Measurements from ENCODE around the gene TOPBP1.

TOPBP1 gene

DNA sequence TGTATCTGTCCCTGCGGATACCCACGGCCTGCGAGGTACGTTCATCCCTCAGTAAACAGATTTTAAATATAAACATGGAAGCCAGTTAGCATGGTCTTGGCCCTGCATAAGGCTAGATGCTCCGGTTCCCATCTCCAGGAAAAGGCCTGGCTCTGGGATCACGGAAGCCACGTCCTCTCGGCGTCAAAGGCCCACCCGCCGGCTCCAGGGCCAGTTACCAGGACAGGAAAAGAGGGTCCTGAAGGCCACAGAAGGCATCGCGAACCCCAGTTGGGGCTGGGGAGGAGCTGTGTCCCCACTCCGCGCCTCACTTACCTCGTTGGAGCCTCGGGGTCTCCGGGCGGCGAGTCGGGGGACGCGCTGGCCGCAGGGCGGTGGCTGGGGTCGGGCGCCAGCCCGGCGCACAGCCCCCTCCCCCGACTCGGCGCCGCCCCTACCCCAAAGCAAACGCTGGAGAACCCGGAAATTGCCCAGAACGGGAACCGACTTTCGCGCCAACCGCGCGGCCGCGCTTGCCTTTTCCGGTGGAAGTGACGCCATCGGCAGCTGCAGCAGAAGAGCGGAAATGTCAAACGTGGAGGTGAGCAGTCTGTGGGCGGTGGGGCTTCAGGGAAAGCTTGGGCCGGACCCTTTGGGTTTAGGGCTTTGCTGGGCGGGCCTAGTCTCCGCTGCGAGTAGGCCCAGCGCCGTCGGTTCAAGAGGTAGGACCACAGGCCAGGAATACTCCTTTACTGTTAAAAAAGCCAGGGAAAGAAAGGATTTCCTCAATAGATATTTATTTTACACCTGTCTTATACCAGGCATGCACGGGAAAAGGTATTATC is at the start of gene TOPBP1:
TSS of gene TOPBP1 (minus strand) at position 488 of the 824 bp plus-strand sequence. CDS start 814 bp downstream, outside the sequence.
- Histone ChIP-seq H3K9me3 (ENCODE audit: insufficient read depth, low read depth, low read length) (no peaks in the 10 kb centered on the region), H3K4me1 (ENCODE audit: insufficient read depth, low read length) (no peaks in the 10 kb centered on the region), H3K27me3 (ENCODE audit: insufficient read depth, low read length) (no peaks in the 10 kb centered on the region), H3K27ac (ENCODE audit: low read length) (peak within 1 kb of the TSS; percentile 44), H3K36me3 (ENCODE audit: insufficient read depth, low read depth, low read length) (peaks cover 34% of the 10 kb centered on the region), H3K4me3 (ENCODE audit: low read length) (peak within 1 kb of the TSS; percentile 98), H3K9ac (ENCODE audit: low read depth, low read length) (peak within 1 kb of the TSS; percentile 95)

DNA sequence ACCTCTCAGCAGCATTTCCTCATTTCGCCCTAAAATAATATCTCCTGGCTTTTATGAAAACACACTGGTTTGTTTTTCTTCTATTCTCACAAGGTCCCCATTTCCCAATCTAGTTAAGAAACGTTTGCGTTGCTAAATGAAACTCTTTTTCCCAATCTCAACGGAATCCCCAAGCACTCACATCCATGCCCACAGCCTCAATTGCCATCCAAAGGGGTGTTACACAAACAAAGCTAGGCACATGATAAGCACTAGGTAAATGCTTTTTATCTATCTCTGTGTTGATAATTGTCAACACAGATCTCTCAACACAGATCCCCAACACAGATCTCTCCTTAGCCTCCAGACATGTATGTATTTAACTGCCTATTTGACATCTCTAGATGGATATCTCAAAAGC is 49.3 kb upstream of the TOPBP1 start:
- Histone ChIP-seq H3K4me3 (ENCODE audit: low read length) (no peak overlapping the region), H3K4me1 (ENCODE audit: insufficient read depth, low read length) (no peaks in the 10 kb centered on the region), H3K9ac (ENCODE audit: low read depth, low read length) (no peak overlapping the region), H3K27ac (ENCODE audit: low read length) (no peak overlapping the region), H3K36me3 (ENCODE audit: insufficient read depth, low read depth, low read length) (no peaks in the 10 kb centered on the region), H3K9me3 (ENCODE audit: insufficient read depth, low read depth, low read length) (no peaks in the 10 kb centered on the region), H3K27me3 (ENCODE audit: insufficient read depth, low read length) (peaks cover 30% of the 10 kb centered on the region)

DNA sequence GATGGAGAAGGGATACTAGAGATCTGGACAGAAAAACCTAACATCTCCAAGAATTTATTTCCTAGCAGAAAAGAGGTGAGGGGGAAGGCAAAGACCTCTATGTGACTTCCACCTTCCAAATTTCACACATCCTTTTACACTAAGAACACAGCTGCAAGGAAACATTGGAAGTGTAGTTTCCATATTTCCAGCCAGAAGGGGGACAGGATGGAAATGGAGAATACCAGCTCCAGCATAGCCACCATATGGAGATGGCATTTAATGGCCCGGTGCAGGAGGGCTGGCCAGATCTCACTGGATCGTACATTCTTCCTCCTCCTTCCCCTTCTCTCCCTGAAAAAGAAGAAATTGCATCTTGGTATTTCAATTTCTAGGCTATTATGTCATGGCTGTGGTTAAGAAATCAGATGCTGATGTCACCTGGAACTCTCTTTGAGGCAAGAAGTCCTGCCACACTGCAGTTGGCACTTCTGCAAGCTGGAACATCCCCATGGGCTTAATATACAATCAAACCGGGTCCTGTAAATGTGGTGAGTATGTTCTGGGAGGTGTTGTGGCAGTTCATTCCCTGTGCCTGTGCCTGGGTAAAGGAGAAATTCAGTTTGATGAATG is 47.5 kb upstream of the TOPBP1 start:
- Histone ChIP-seq H3K36me3 (ENCODE audit: insufficient read depth, low read depth, low read length) (no peaks in the 10 kb centered on the region), H3K27me3 (ENCODE audit: insufficient read depth, low read length) (peaks cover 30% of the 10 kb centered on the region), H3K4me3 (ENCODE audit: low read length) (no peak overlapping the region), H3K27ac (ENCODE audit: low read length) (no peak overlapping the region), H3K4me1 (ENCODE audit: insufficient read depth, low read length) (no peaks in the 10 kb centered on the region), H3K9ac (ENCODE audit: low read depth, low read length) (no peak overlapping the region), H3K9me3 (ENCODE audit: insufficient read depth, low read depth, low read length) (no peaks in the 10 kb centered on the region)

DNA sequence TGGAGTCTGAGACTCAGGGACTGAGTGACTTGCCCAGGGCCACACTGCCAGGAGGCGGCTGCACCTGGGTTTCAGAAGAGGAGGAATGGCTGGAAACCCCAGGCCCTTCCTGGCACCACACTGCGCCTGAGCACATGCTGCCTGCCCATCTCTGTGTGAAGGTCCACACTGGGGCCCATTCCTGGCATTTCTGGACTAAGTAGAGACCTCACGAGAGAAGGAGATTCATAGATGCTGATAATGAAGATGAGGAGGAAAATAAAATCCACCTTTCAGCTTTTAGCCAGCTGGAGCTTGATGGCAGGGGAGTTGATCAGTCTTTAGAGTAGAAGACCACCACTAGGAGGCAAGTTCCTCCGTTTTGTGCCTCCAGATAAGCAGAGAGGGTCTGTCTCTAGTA is 44.3 kb upstream of the TOPBP1 start:
- H3K4me1 ChIP-seq (ENCODE audit: insufficient read depth, low read length) = no peaks in the 10 kb centered on the region
- H3K36me3 ChIP-seq (ENCODE audit: insufficient read depth, low read depth, low read length) = no peaks in the 10 kb centered on the region
- H3K4me3 ChIP-seq (ENCODE audit: low read length) = no peak overlapping the region
- peaks cover 25% of the 10 kb centered on the region for H3K27me3 ChIP-seq (ENCODE audit: insufficient read depth, low read length)
- H3K27ac ChIP-seq (ENCODE audit: low read length) = no peak overlapping the region
- H3K9ac ChIP-seq (ENCODE audit: low read depth, low read length) = no peak overlapping the region
- H3K9me3 ChIP-seq (ENCODE audit: insufficient read depth, low read depth, low read length) = no peaks in the 10 kb centered on the region

DNA sequence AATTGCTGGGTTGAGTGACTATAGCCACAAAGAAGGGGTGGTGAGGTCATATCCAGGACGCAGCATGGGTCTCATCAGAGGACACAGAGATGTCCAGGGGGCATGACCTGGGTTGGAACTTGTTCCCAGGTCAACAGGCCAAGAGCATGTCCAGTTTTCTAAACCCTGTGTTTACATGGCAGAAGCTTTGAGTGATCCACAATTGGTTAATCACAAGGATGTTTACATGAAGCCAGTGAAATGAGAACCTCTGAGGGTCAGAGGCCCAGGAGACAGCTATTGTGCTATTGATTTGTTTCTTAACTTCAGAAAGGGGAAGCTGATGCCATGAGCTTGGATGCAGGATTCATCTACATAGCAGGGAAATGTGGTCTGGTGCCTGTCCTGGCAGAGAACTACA is 42.2 kb upstream of the TOPBP1 start:
- Histone ChIP-seq H3K27ac (ENCODE audit: low read length) (no peak overlapping the region), H3K36me3 (ENCODE audit: insufficient read depth, low read depth, low read length) (no peaks in the 10 kb centered on the region), H3K4me3 (ENCODE audit: low read length) (no peak overlapping the region)

DNA sequence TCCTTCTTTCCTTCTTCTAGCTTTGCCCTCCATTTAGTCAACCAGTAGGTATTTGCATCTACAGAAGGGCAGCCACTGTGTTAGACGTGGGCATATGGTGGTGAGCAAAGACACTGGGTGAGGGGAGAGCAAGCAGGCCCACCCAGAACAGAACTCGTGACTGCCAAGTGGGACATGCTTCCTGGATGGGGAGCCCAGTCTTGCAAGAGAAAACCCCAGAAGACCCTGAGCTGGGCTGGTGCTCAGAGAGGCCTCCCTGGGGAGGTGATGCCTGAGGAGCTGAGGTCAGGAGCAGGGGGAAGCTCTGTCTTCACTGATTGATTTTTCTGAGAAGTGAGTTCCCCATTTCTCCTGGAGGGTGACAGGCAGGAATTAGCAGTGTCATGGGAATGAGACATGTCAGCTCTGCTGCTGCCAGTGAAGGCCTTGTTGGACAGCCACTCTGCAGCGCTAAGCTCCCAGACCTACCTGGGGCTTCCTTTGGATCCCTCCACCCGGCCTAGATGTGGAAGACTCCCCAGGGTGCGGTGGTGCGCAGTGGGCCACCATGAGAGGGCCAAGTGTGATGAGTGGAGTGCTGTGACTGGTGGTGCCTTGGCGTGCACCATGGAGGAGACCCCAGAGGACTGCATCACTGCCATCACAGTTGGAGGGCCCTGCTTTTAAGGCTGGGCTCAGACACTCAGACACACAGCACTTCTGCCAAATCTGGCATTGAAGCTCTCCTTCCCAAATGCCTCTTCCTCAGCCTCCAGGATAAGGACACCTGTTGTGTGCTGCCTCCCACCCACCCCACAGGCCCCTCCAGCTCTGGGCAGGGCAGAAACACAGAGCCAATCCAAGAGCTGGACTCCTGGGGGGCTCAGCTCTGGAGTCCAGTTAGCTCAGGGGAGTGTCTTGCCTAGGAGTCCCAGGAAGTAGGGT is 40.0 kb upstream of the TOPBP1 start:
- no peaks in the 10 kb centered on the region for H3K4me1 ChIP-seq (ENCODE audit: insufficient read depth, low read length)
- no peaks in the 10 kb centered on the region for H3K9me3 ChIP-seq (ENCODE audit: insufficient read depth, low read depth, low read length)
- no peak overlapping the region for H3K9ac ChIP-seq (ENCODE audit: low read depth, low read length)
- no peak overlapping the region for H3K4me3 ChIP-seq (ENCODE audit: low read length)
- H3K27me3 ChIP-seq (ENCODE audit: insufficient read depth, low read length) = 0 out of 2 replicates have a peak, but pooled peaks cover 2% of the 10 kb centered on the region
- H3K27ac ChIP-seq (ENCODE audit: low read length) = no peak overlapping the region
- H3K36me3 ChIP-seq (ENCODE audit: insufficient read depth, low read depth, low read length) = no peaks in the 10 kb centered on the region

More for the DNA sequence above, 42.2 kb upstream of the TOPBP1 start:
- H3K4me1 ChIP-seq (ENCODE audit: insufficient read depth, low read length) = no peaks in the 10 kb centered on the region
- H3K9me3 ChIP-seq (ENCODE audit: insufficient read depth, low read depth, low read length) = no peaks in the 10 kb centered on the region
- H3K9ac ChIP-seq (ENCODE audit: low read depth, low read length) = no peak overlapping the region
- peaks cover 11% of the 10 kb centered on the region for H3K27me3 ChIP-seq (ENCODE audit: insufficient read depth, low read length)

DNA sequence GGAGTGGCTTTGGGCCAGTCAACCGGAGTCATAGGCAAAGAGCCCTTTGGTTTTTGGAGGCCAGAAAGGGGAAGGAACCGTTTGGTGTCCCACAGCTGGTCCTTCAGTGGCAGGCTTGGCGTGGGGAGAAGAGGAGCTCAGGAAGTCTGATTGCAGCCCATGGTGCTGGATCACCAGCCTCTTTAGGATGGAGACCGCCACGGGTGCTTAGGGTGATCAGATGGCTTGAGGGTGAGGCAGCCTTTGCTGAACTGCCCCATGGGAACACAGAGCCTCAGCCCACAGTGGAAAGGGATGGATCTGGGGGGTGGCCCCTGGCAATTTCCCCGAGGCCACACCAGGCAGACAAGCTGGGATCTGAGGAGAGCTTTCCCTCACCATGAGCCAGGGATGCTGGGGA is 38.6 kb upstream of the TOPBP1 start:
- H3K4me3 ChIP-seq (ENCODE audit: low read length) = no peak overlapping the region
- H3K36me3 ChIP-seq (ENCODE audit: insufficient read depth, low read depth, low read length) = no peaks in the 10 kb centered on the region
- H3K9ac ChIP-seq (ENCODE audit: low read depth, low read length) = no peak overlapping the region
- no peak overlapping the region for H3K27ac ChIP-seq (ENCODE audit: low read length)
- no peaks in the 10 kb centered on the region for H3K4me1 ChIP-seq (ENCODE audit: insufficient read depth, low read length)
- no peaks in the 10 kb centered on the region for H3K9me3 ChIP-seq (ENCODE audit: insufficient read depth, low read depth, low read length)
- no peaks in the 10 kb centered on the region for H3K27me3 ChIP-seq (ENCODE audit: insufficient read depth, low read length)

DNA sequence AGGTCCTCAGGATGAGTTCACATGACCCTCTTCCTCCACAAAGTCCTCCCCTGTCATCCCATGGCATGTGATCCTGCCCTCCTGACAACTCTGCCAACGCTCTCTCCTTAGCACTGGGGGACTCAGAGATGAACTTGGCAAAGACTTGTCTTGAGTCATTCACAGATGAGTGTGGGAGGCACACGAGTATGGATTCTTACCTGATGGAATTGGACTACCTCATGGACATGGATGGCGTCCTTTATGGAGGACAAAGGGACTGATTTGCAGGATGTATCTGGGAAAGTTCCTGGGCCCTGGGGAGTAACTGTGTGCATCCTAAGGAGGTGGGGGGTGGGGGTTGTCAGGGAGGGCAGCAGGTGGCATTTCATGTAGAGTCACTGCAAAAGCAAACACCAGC is 38.2 kb upstream of the TOPBP1 start:
- H3K9ac ChIP-seq (ENCODE audit: low read depth, low read length) = no peak overlapping the region
- H3K27ac ChIP-seq (ENCODE audit: low read length) = no peak overlapping the region
- H3K27me3 ChIP-seq (ENCODE audit: insufficient read depth, low read length) = no peaks in the 10 kb centered on the region
- H3K4me1 ChIP-seq (ENCODE audit: insufficient read depth, low read length) = no peaks in the 10 kb centered on the region
- H3K4me3 ChIP-seq (ENCODE audit: low read length) = no peak overlapping the region
- H3K36me3 ChIP-seq (ENCODE audit: insufficient read depth, low read depth, low read length) = no peaks in the 10 kb centered on the region
- H3K9me3 ChIP-seq (ENCODE audit: insufficient read depth, low read depth, low read length) = no peaks in the 10 kb centered on the region

DNA sequence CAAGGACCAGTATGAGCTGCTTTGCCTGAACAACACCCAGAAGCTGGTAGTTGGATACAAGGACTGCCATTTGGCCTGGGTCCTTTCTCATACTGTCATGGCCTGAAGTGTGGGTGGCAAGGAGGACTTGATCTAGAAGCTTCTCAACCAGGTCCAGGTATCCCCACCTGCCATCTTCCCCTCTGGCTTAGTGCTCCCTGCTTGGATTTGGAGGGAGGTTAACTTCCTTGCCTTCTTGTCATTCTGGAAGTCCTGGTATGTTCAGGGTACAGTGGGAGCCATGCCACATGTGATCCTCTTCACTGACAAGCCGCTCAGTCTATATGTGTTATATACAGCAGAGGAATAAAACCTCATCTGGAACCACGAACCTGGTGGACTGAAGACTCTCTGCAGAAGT is 37.7 kb upstream of the TOPBP1 start:
- H3K4me1 ChIP-seq (ENCODE audit: insufficient read depth, low read length) = no peaks in the 10 kb centered on the region
- H3K9ac ChIP-seq (ENCODE audit: low read depth, low read length) = no peak overlapping the region
- no peak overlapping the region for H3K27ac ChIP-seq (ENCODE audit: low read length)
- H3K36me3 ChIP-seq (ENCODE audit: insufficient read depth, low read depth, low read length) = no peaks in the 10 kb centered on the region
- H3K27me3 ChIP-seq (ENCODE audit: insufficient read depth, low read length) = no peaks in the 10 kb centered on the region
- H3K9me3 ChIP-seq (ENCODE audit: insufficient read depth, low read depth, low read length) = no peaks in the 10 kb centered on the region
- no peak overlapping the region for H3K4me3 ChIP-seq (ENCODE audit: low read length)

DNA sequence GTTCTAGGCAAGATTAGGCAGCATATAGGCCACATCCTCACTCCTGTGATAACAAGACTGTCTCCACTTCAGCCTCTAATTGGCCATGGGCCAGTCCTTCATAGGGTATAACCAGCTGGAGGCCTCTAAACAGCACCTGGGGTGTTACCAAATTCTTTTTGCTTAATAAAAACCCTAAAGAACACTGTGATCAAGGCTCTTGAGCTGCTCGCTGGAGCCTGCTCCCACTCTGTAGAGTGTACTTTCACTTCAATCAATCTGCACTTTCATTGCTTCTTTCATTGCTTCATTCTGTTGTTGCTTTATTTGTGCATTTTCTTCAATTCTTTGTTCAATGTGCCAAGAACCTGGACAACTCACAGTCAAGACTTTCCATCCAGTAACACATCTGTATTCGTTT is 36.2 kb upstream of the TOPBP1 start:
- Histone ChIP-seq H3K4me3 (ENCODE audit: low read length) (no peak overlapping the region), H3K4me1 (ENCODE audit: insufficient read depth, low read length) (no peaks in the 10 kb centered on the region), H3K27me3 (ENCODE audit: insufficient read depth, low read length) (no peaks in the 10 kb centered on the region), H3K36me3 (ENCODE audit: insufficient read depth, low read depth, low read length) (no peaks in the 10 kb centered on the region), H3K9ac (ENCODE audit: low read depth, low read length) (no peak overlapping the region), H3K27ac (ENCODE audit: low read length) (no peak overlapping the region), H3K9me3 (ENCODE audit: insufficient read depth, low read depth, low read length) (no peaks in the 10 kb centered on the region)

DNA sequence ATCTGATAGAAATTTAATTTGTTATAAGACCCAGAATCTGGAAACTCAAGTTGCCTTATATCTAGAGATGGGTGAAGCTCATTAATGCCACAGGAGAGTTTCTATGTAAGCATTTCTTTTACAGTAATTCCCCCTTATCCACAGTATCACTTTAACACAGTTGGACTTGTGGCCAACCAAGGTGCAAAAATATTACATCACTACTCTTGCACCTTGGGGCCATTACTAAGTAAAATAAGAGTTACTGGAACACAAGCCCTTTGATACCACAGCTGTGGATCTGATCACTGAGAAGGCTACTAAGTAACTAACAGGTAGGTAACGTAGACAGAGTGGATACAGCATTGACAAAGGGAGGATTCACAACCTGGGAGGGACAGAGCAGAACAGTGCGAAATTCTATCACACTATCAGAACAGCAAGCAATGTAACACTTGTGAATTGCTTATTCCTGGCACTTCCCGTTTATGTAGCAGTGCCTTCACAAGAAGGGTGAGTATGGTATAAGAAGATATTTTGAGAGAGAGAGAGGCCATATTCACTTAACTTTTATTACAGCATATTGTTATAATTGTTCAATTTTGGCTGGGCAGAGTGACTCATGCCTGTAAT is 33.9 kb upstream of the TOPBP1 start:
- Histone ChIP-seq H3K4me3 (ENCODE audit: low read length) (no peak overlapping the region), H3K9me3 (ENCODE audit: insufficient read depth, low read depth, low read length) (no peaks in the 10 kb centered on the region)

More for the DNA sequence above, 33.9 kb upstream of the TOPBP1 start:
- Histone ChIP-seq H3K36me3 (ENCODE audit: insufficient read depth, low read depth, low read length) (no peaks in the 10 kb centered on the region), H3K4me1 (ENCODE audit: insufficient read depth, low read length) (no peaks in the 10 kb centered on the region), H3K9ac (ENCODE audit: low read depth, low read length) (no peak overlapping the region), H3K27me3 (ENCODE audit: insufficient read depth, low read length) (no peaks in the 10 kb centered on the region), H3K27ac (ENCODE audit: low read length) (no peak overlapping the region)
